ENCODE measurements around the gene PTPRE. TPM values are rescaled to one million over a fixed set of nuclear protein-coding genes. Genes with fewer than 3 reads are reported as not detected.

PTPRE gene
- polyA plus RNA-seq, 1 donor from 2014 or later: 4.1 TPM

DNA sequence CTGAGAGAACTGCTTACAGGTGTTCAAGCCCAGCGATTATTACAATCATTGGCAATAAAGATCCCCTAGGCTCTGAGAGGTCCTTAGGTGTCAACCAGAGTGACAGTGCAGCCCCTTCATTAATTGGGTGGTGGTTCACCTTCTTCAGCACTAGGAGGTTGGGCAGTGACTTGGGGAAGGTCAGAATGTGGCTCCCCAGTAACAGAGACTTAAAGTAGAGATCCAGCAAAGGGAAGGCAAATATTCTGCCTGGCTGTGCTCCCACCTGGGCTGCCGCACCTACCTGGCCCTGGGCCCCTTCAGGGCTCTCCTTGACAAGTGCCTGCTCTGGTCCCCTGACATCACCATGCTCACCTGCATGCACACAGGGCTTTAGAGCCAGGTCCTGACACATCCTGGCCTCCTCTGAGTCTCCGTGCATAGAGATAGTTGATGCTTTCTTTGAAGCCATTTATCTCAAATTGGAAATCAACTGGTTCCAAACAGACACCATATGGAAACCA lies 16.0 kb upstream of the PTPRE start:
- no peak overlapping the region for H3K9ac ChIP-seq (ENCODE audit: low read length)
- no peak for TF ChIP-seq SMC3 (conservative IDR thresholded peaks at IDR 0.05; ENCODE audit: poor library complexity)
- TF ChIP-seq, protein P1, sequence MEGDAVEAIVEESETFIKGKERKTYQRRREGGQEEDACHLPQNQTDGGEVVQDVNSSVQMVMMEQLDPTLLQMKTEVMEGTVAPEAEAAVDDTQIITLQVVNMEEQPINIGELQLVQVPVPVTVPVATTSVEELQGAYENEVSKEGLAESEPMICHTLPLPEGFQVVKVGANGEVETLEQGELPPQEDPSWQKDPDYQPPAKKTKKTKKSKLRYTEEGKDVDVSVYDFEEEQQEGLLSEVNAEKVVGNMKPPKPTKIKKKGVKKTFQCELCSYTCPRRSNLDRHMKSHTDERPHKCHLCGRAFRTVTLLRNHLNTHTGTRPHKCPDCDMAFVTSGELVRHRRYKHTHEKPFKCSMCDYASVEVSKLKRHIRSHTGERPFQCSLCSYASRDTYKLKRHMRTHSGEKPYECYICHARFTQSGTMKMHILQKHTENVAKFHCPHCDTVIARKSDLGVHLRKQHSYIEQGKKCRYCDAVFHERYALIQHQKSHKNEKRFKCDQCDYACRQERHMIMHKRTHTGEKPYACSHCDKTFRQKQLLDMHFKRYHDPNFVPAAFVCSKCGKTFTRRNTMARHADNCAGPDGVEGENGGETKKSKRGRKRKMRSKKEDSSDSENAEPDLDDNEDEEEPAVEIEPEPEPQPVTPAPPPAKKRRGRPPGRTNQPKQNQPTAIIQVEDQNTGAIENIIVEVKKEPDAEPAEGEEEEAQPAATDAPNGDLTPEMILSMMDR (IDR thresholded peaks at IDR 0.05; ENCODE audit: poor library complexity, severe bottlenecking): no peak
- TF ChIP-seq MXI1 (conservative IDR thresholded peaks at IDR 0.05; ENCODE audit: poor library complexity, severe bottlenecking): no peak
- no peak for TF ChIP-seq TAF1 (IDR thresholded peaks at IDR 0.05; ENCODE audit: low read depth)
- no peak for TF ChIP-seq RAD21 (conservative IDR thresholded peaks at IDR 0.05)
- no peak for TF ChIP-seq EZH2 (IDR thresholded peaks at IDR 0.05; ENCODE audit: borderline replicate concordance, insufficient read depth, low read length, poor library complexity, severe bottlenecking)
- TF ChIP-seq EP300 (conservative IDR thresholded peaks at IDR 0.05; ENCODE audit: poor library complexity, severe bottlenecking): no peak
- TF ChIP-seq REST (IDR thresholded peaks at IDR 0.05; ENCODE audit: borderline replicate concordance): no peak
- TF ChIP-seq POLR2AphosphoS5 (IDR thresholded peaks at IDR 0.05): no peak
- no peak overlapping the region for H3K4me2 ChIP-seq (ENCODE audit: low read length)
- H3F3A ChIP-seq (ENCODE audit: insufficient read depth, low read length, poor library complexity, severe bottlenecking): no peaks in the 10 kb centered on the region
- no peaks in the 10 kb centered on the region for H3K36me3 ChIP-seq (ENCODE audit: insufficient read depth, low read length)
- no peaks in the 10 kb centered on the region for H3K9me3 ChIP-seq (ENCODE audit: low read length)
- H3K27me3 ChIP-seq (ENCODE audit: insufficient read depth, low read depth, low read length): no peaks in the 10 kb centered on the region
- H3K9me2 ChIP-seq (ENCODE audit: insufficient read depth, low read length): no peaks in the 10 kb centered on the region
- H3K79me2 ChIP-seq (replicated peaks; ENCODE audit: insufficient read depth, low read length): no peaks in the 10 kb centered on the region
- no peak overlapping the region for H3K27ac ChIP-seq (ENCODE audit: low read length)
- no peaks in the 10 kb centered on the region for H4K20me1 ChIP-seq (ENCODE audit: insufficient read depth)
- no peak overlapping the region for H2AFZ ChIP-seq (ENCODE audit: low read depth, low read length)
- H3K4me3 ChIP-seq (ENCODE audit: low read length): no peak overlapping the region

GRCh38 chr10:127892743-127893142 lies 14.2 kb upstream of the PTPRE start, which contains the start of gene CLRN3:
Gene CLRN3, minus strand, starts transcription at chr10:127892941. Its CDS starts 157 bp downstream, at chr10:127892784.
- H3K9me3 ChIP-seq (ENCODE audit: low read length): no peaks in the 10 kb centered on the region
- H3K4me2 ChIP-seq (ENCODE audit: low read length): no peak within 1 kb of the TSS
- H3K9me2 ChIP-seq (ENCODE audit: insufficient read depth, low read length): no peaks in the 10 kb centered on the region
- no peaks in the 10 kb centered on the region for H3K36me3 ChIP-seq (ENCODE audit: insufficient read depth, low read length)
- no peak within 1 kb of the TSS for H2AFZ ChIP-seq (ENCODE audit: low read depth, low read length)
- no peak within 1 kb of the TSS for H3K4me3 ChIP-seq (ENCODE audit: low read length)
- TF ChIP-seq TAF1 (IDR thresholded peaks at IDR 0.05; ENCODE audit: low read depth) (no peak), REST (IDR thresholded peaks at IDR 0.05; ENCODE audit: borderline replicate concordance) (no peak), EZH2 (IDR thresholded peaks at IDR 0.05; ENCODE audit: borderline replicate concordance, insufficient read depth, low read length, poor library complexity, severe bottlenecking) (no peak), SMC3 (conservative IDR thresholded peaks at IDR 0.05; ENCODE audit: poor library complexity) (no peak), RAD21 (conservative IDR thresholded peaks at IDR 0.05) (no peak), POLR2AphosphoS5 (IDR thresholded peaks at IDR 0.05) (no peak), MXI1 (conservative IDR thresholded peaks at IDR 0.05; ENCODE audit: poor library complexity, severe bottlenecking) (no peak), EP300 (conservative IDR thresholded peaks at IDR 0.05; ENCODE audit: poor library complexity, severe bottlenecking) (no peak)
- TF ChIP-seq, protein P1 (IDR thresholded peaks at IDR 0.05; ENCODE audit: poor library complexity, severe bottlenecking): no peak
- H3F3A ChIP-seq (ENCODE audit: insufficient read depth, low read length, poor library complexity, severe bottlenecking): no peaks in the 10 kb centered on the region
- no peak within 1 kb of the TSS for H3K27ac ChIP-seq (ENCODE audit: low read length)
- no peaks in the 10 kb centered on the region for H3K27me3 ChIP-seq (ENCODE audit: insufficient read depth, low read depth, low read length)
- no peak within 1 kb of the TSS for H3K9ac ChIP-seq (ENCODE audit: low read length)
- no peaks in the 10 kb centered on the region for H4K20me1 ChIP-seq (ENCODE audit: insufficient read depth)
- no peaks in the 10 kb centered on the region for H3K79me2 ChIP-seq (replicated peaks; ENCODE audit: insufficient read depth, low read length)

Measured in neural cell (in vitro differentiated cells).